SK-N-SH (cell line): ENCODE data around the gene SNAPC5. TPM values are rescaled to one million over a fixed set of nuclear protein-coding genes. Genes with fewer than 3 reads are reported as not detected.

Experiments used
- CTCF ChIA-PET: fragments of 300-600, 350-600 bp; formaldehyde crosslinking; extraction: SDS; loops from one replicate; lab custom pipeline; 2021; lab: Yijun Ruan, JAX
- POLR2A ChIA-PET: fragments of 350-600 bp; sonication (Branson Sonifier 250); formaldehyde crosslinking; extraction: SDS; loops from one replicate; lab custom pipeline; 2020; ENCODE audit warnings: antibody characterized with exemption, inconsistent platforms; lab: Yijun Ruan, JAX
- DNase-seq: peaks from one replicate; pipeline ENCODE4 v3.0.0; 2012
- H2AFZ ChIP-seq: fragments of 200-600 bp; sonication (generic); 2 replicates; pipeline ENCODE4 v1.8.1; 2016; ENCODE audit warnings: antibody characterized with exemption, mild to moderate bottlenecking, low read depth
- H3F3A ChIP-seq: fragments of 200-600 bp; sonication (generic); replicated peaks from 2 replicates; pipeline ENCODE3; 2016; ENCODE audit warnings: antibody characterized with exemption, mild to moderate bottlenecking; ENCODE audit not compliant: insufficient read depth
- H3K27ac ChIP-seq, 2 experiments: fragments of 200-500 bp in 1 of 2; fragments of 200-600 bp in 1 of 2; sonication (Bioruptor generic) in 1 of 2; sonication (generic), shearing (Covaris generic) in 1 of 2; 2 replicates each; pipeline versions ENCODE4 v1.5.1 to v1.6.1; 2014 to 2016; ENCODE audit warnings: low read depth in 2 of 2, inconsistent platforms in 1 of 2, low read length in 1 of 2, mild to moderate bottlenecking in 1 of 2, mixed read lengths in 1 of 2
- H3K27me3 ChIP-seq: fragments of 200-600 bp; sonication (generic), shearing (Covaris generic); 2 replicates; pipeline ENCODE4 v1.6.1; 2016; ENCODE audit warnings: mixed run types; ENCODE audit not compliant: insufficient read depth
- H3K36me3 ChIP-seq, 2 experiments: fragments of 200-500 bp in 1 of 2; fragments of 200-600 bp in 1 of 2; sonication (Bioruptor generic) in 1 of 2; sonication (generic) in 1 of 2; replicated peaks in 1 of 2; 2 replicates each; pipeline versions ENCODE3 to v1.5.1; 2014 to 2016; ENCODE audit warnings: low read length in 1 of 2, mild to moderate bottlenecking in 1 of 2; ENCODE audit not compliant: insufficient read depth in 2 of 2, control insufficient read depth in 1 of 2
- H3K4me1 ChIP-seq, 2 experiments: fragments of 200-500 bp in 1 of 2; fragments of 200-600 bp in 1 of 2; sonication (Bioruptor generic) in 1 of 2; sonication (generic), shearing (Covaris generic) in 1 of 2; 2 replicates each; pipeline versions ENCODE4 v1.5.1 to v1.6.1; 2014 to 2016; ENCODE audit warnings: low read depth in 1 of 2, low read length in 1 of 2, mixed run types in 1 of 2; ENCODE audit not compliant: insufficient read depth in 2 of 2, control insufficient read depth in 1 of 2
- H3K4me2 ChIP-seq: fragments of 200-600 bp; sonication (generic), shearing (Covaris generic); 2 replicates; pipeline ENCODE4 v1.6.1; 2017; ENCODE audit warnings: mixed run types
- H3K4me3 ChIP-seq, 2 experiments: fragments of 200-500 bp in 1 of 2; fragments of 200-600 bp in 1 of 2; sonication (Bioruptor generic) in 1 of 2; sonication (generic), shearing (Covaris generic) in 1 of 2; 2 replicates each; pipeline versions ENCODE4 v1.5.1 to v1.8.1; 2014 to 2016; ENCODE audit warnings: low read depth in 2 of 2, inconsistent platforms in 1 of 2, low read length in 1 of 2, mild to moderate bottlenecking in 1 of 2, mixed read lengths in 1 of 2, moderate library complexity in 1 of 2
- H3K79me2 ChIP-seq: fragments of 200-600 bp; sonication (generic); 2 replicates; pipeline ENCODE4 v1.8.1; 2017; ENCODE audit warnings: mild to moderate bottlenecking; ENCODE audit not compliant: insufficient read depth
- H3K9ac ChIP-seq: fragments of 200-600 bp; sonication (generic); 2 replicates; pipeline ENCODE4 v1.6.1; 2017; ENCODE audit warnings: mixed run types
- H3K9me2 ChIP-seq: fragments of 200-600 bp; sonication (generic); 2 replicates; pipeline ENCODE4 v1.6.1; 2017; ENCODE audit warnings: mixed run types
- H3K9me3 ChIP-seq: fragments of 200-600 bp; sonication (generic); 2 replicates; pipeline ENCODE4 v1.6.1; 2017; ENCODE audit warnings: mixed run types, mild to moderate bottlenecking, moderate library complexity
- H4K20me1 ChIP-seq: fragments of 200-600 bp; sonication (generic); 2 replicates; pipeline ENCODE4 v1.6.1; 2017; ENCODE audit warnings: mild to moderate bottlenecking, mixed run types; ENCODE audit not compliant: insufficient read depth
- CHD2 ChIP-seq: fragments of 150-350 bp; IDR thresholded peaks from 2 replicates; pipeline ENCODE4 v1.6.1; 2018; ENCODE audit warnings: low read length; ENCODE audit not compliant: partially characterized antibody
- FOSL2 ChIP-seq: IDR thresholded peaks from 2 replicates; pipeline ENCODE4 v1.4.0; 2012; ENCODE audit warnings: low read depth, mild to moderate bottlenecking, moderate library complexity, borderline replicate concordance
- FOXM1 ChIP-seq: IDR thresholded peaks from 2 replicates; pipeline ENCODE4 v1.4.0; 2012; ENCODE audit warnings: low read depth, mild to moderate bottlenecking
- MEF2A ChIP-seq: IDR thresholded peaks from 2 replicates; pipeline ENCODE4 v1.4.0; 2012; ENCODE audit warnings: low read depth, borderline replicate concordance
- MXI1 ChIP-seq: IDR thresholded peaks from 2 replicates; pipeline ENCODE4 v1.6.1; 2012; ENCODE audit warnings: mild to moderate bottlenecking, low read depth, low read length, improper control_type of control experiment
- NRF1 ChIP-seq: IDR thresholded peaks from 2 replicates; pipeline ENCODE4 v1.6.1; 2012; ENCODE audit warnings: low read depth, mild to moderate bottlenecking, low read length
- RAD21 ChIP-seq: IDR thresholded peaks from 2 replicates; pipeline ENCODE4 v1.6.1; 2012; ENCODE audit warnings: mild to moderate bottlenecking, low read length
- RCOR1 ChIP-seq: fragments of 150-350 bp; IDR thresholded peaks from 2 replicates; pipeline ENCODE4 v1.6.1; 2017; ENCODE audit warnings: antibody characterized with exemption, low read length
- RFX5 ChIP-seq: IDR thresholded peaks from 2 replicates; pipeline ENCODE4 v1.6.1; 2012; ENCODE audit warnings: mild to moderate bottlenecking, improper control_type of control experiment, low read length
- SIN3A ChIP-seq: IDR thresholded peaks from 2 replicates; pipeline ENCODE4 v1.6.1; 2012; ENCODE audit warnings: low read depth, mild to moderate bottlenecking, low read length, moderate library complexity, borderline replicate concordance
- SMC3 ChIP-seq: IDR thresholded peaks from 2 replicates; pipeline ENCODE4 v1.6.1; 2012; ENCODE audit warnings: low read depth, low read length, improper control_type of control experiment
- TAF1 ChIP-seq: IDR thresholded peaks from 2 replicates; pipeline ENCODE4 v1.6.1; 2012; ENCODE audit warnings: low read depth, mild to moderate bottlenecking, low read length, moderate library complexity, borderline replicate concordance
- TCF12 ChIP-seq: IDR thresholded peaks from 2 replicates; pipeline ENCODE4 v1.4.0; 2012
- TEAD4 ChIP-seq: IDR thresholded peaks from 2 replicates; pipeline ENCODE4 v1.4.0; 2012; ENCODE audit warnings: mild to moderate bottlenecking, borderline replicate concordance; ENCODE audit not compliant: insufficient read depth
- USF1 ChIP-seq: IDR thresholded peaks from 2 replicates; pipeline ENCODE4 v1.4.0; 2012; ENCODE audit warnings: low read depth, borderline replicate concordance
- USF2 ChIP-seq: fragments of 150-350 bp; IDR thresholded peaks from 2 replicates; pipeline ENCODE4 v1.6.1; 2017; ENCODE audit warnings: antibody characterized with exemption, low read length, low read depth, borderline replicate concordance
- WGBS: methylation state at CpG from one replicate; pipeline ENCODE4 v1.1.6; 2017; ENCODE audit warnings: low lambda C conversion rate; 5-methylcytosine and 5-hydroxymethylcytosine counted together
- polyA plus RNA-seq, 3 experiments: library from polyadenylated mRNA; depleted of rRNA; stranded (reverse); fragments of >200 nt; gene quantifications; 2 replicates each; pipeline ENCODE4 v1.2.3, GENCODE V29; 2012
- TF ChIP-seq, protein P1 (sequence below): IDR thresholded peaks from 2 replicates; pipeline ENCODE4 v1.6.1; 2012; ENCODE audit warnings: mild to moderate bottlenecking, low read depth, low read length, moderate library complexity
- TF ChIP-seq, protein P2 (sequence below): fragments of 200-600 bp; sonication (generic); IDR thresholded peaks from 2 replicates; pipeline ENCODE4 v1.6.1; 2017; ENCODE audit warnings: antibody characterized with exemption, mild to moderate bottlenecking, moderate library complexity
- TF ChIP-seq, protein P3 (sequence below): fragments of 150-350 bp; IDR thresholded peaks from 2 replicates; pipeline ENCODE4 v1.6.1; 2016; ENCODE audit warnings: mild to moderate bottlenecking, low read depth, low read length

Gene SNAPC5
- polyA plus RNA-seq, 1 of the 3 experiments (the other 2 are of a cell fraction), result 65.0 TPM

DNA sequence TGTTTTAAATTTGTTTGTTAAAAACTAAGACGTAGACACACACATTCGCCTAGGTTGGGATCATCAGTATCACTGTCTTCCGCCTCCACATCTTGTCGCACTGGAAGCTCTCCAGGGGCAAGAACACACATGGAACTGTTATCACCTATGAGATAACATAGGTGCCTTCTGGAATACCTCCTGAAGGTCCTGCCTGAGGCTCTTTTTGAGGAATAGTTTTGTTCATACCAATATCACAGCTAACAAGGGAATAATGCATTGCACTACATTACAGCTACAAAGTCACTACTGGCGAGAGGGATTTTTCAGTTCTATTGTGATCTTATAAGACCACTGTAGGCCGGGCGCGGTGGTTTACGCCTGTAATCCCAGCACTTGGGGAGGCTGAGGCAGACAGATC is 37.5 kb upstream of the SNAPC5 start:
- Histone ChIP-seq H3K4me2 (no peak overlapping the region), H3K9ac (no peak overlapping the region), H3K4me3 (no peak overlapping the region), H3K9me2 (no peaks in the 10 kb centered on the region), H3K9me3 (no peaks in the 10 kb centered on the region), H3K27ac (no peak overlapping the region), H4K20me1 (no peaks in the 10 kb centered on the region), H3K36me3 (peaks cover 26 to 60% of the 10 kb centered on the region in 2 experiments)
- 96% methylated on average over 9 of the region's 9 CpGs for WGBS
- CTCF ChIA-PET, result no interaction called here
- DNase-seq, result no peak
- TF ChIP-seq RCOR1, result no peak
- TF ChIP-seq, protein P1, sequence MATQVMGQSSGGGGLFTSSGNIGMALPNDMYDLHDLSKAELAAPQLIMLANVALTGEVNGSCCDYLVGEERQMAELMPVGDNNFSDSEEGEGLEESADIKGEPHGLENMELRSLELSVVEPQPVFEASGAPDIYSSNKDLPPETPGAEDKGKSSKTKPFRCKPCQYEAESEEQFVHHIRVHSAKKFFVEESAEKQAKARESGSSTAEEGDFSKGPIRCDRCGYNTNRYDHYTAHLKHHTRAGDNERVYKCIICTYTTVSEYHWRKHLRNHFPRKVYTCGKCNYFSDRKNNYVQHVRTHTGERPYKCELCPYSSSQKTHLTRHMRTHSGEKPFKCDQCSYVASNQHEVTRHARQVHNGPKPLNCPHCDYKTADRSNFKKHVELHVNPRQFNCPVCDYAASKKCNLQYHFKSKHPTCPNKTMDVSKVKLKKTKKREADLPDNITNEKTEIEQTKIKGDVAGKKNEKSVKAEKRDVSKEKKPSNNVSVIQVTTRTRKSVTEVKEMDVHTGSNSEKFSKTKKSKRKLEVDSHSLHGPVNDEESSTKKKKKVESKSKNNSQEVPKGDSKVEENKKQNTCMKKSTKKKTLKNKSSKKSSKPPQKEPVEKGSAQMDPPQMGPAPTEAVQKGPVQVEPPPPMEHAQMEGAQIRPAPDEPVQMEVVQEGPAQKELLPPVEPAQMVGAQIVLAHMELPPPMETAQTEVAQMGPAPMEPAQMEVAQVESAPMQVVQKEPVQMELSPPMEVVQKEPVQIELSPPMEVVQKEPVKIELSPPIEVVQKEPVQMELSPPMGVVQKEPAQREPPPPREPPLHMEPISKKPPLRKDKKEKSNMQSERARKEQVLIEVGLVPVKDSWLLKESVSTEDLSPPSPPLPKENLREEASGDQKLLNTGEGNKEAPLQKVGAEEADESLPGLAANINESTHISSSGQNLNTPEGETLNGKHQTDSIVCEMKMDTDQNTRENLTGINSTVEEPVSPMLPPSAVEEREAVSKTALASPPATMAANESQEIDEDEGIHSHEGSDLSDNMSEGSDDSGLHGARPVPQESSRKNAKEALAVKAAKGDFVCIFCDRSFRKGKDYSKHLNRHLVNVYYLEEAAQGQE, result no peak
- TF ChIP-seq, protein P2, sequence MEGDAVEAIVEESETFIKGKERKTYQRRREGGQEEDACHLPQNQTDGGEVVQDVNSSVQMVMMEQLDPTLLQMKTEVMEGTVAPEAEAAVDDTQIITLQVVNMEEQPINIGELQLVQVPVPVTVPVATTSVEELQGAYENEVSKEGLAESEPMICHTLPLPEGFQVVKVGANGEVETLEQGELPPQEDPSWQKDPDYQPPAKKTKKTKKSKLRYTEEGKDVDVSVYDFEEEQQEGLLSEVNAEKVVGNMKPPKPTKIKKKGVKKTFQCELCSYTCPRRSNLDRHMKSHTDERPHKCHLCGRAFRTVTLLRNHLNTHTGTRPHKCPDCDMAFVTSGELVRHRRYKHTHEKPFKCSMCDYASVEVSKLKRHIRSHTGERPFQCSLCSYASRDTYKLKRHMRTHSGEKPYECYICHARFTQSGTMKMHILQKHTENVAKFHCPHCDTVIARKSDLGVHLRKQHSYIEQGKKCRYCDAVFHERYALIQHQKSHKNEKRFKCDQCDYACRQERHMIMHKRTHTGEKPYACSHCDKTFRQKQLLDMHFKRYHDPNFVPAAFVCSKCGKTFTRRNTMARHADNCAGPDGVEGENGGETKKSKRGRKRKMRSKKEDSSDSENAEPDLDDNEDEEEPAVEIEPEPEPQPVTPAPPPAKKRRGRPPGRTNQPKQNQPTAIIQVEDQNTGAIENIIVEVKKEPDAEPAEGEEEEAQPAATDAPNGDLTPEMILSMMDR, result no peak
- TF ChIP-seq MXI1, result no peak
- TF ChIP-seq USF2, result no peak
- TF ChIP-seq SIN3A, result no peak
- TF ChIP-seq, all 33 proteins: peak for 0
- Histone ChIP-seq H3F3A (no peaks in the 10 kb centered on the region), H2AFZ (no peak overlapping the region), H3K27me3 (no peaks in the 10 kb centered on the region), H3K79me2 (no peaks in the 10 kb centered on the region), H3K4me1 (no peaks in the 10 kb centered on the region; a peak in 1 of 4 replicates)
- POLR2A ChIA-PET, result no interaction called here

GRCh38 chr15:66524838-66525237 is 27.3 kb upstream of the SNAPC5 start:
- CTCF ChIA-PET, result interaction anchor here (1.0 kb wide), 1 partner anchor 18 kb away, joined by 3 read pairs; no protein-coding TSS in a partner anchor
- H3K9ac ChIP-seq, result no peak overlapping the region
- peaks cover 39 to 42% of the 10 kb centered on the region in 2 experiments for H3K36me3 ChIP-seq
- 79% methylated on average over 4 of the region's 4 CpGs for WGBS
- no peak for DNase-seq
- TF ChIP-seq FOXM1 (no peak), TEAD4 (no peak), MXI1 (no peak), CHD2 (no peak), RAD21 (no peak), TAF1 (no peak), RFX5 (no peak), SMC3 (no peak), USF2 (no peak), FOSL2 (no peak), USF1 (no peak), MEF2A (no peak), TCF12 (no peak), NRF1 (no peak)
- TF ChIP-seq, protein P3, sequence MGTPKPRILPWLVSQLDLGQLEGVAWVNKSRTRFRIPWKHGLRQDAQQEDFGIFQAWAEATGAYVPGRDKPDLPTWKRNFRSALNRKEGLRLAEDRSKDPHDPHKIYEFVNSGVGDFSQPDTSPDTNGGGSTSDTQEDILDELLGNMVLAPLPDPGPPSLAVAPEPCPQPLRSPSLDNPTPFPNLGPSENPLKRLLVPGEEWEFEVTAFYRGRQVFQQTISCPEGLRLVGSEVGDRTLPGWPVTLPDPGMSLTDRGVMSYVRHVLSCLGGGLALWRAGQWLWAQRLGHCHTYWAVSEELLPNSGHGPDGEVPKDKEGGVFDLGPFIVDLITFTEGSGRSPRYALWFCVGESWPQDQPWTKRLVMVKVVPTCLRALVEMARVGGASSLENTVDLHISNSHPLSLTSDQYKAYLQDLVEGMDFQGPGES, result no peak
- H3K4me3 ChIP-seq, result no peak overlapping the region
- no peak overlapping the region for H3K4me2 ChIP-seq
- POLR2A ChIA-PET, result no interaction called here
- no peaks in the 10 kb centered on the region; a peak in 1 of 4 replicates for H3K4me1 ChIP-seq
- no peaks in the 10 kb centered on the region for H3K9me2 ChIP-seq
- no peaks in the 10 kb centered on the region for H3F3A ChIP-seq
- no peaks in the 10 kb centered on the region for H3K9me3 ChIP-seq
- peaks cover 6% of the 10 kb centered on the region for H3K79me2 ChIP-seq
- H2AFZ ChIP-seq, result no peak overlapping the region
- H3K27me3 ChIP-seq, result no peaks in the 10 kb centered on the region
- H3K27ac ChIP-seq, result no peak overlapping the region
- no peaks in the 10 kb centered on the region for H4K20me1 ChIP-seq
